Epithelial cell of proximal tubule (primary cell): ENCODE measurements around the gene OR14A16. TPM values are rescaled to one million over a fixed set of nuclear protein-coding genes. Genes with fewer than 3 reads are reported as not detected.

ENCODE experiments used
- DNase-seq: peaks from one replicate; pipeline ENCODE4 v3.0.0-alpha.2; 2011; ENCODE audit warnings: low read depth
- H3K4me3 ChIP-seq: 2 replicates; pipeline ENCODE4 v1.5.1; 2011; ENCODE audit warnings: low read depth, mild to moderate bottlenecking, low read length
- CTCF ChIP-seq: conservative IDR thresholded peaks from 2 replicates; pipeline ENCODE4 v1.5.1; 2012; ENCODE audit warnings: low read depth, mild to moderate bottlenecking, low read length
- total RNA-seq: library from RNA; depleted of rRNA; stranded (reverse); fragments of >200 nt; gene quantifications from 2 replicates; pipeline ENCODE4 v1.2.3, GENCODE V29; 2015

The OR14A16 gene
- not detected in 2 replicates for total RNA-seq

- H3K4me3 ChIP-seq = no peak within 1 kb of the TSS
- DNase-seq = no peak
- no peak for TF ChIP-seq CTCF
Measured at GRCh38 chr1:247824023-247824422, at the start of gene OR14A16. OR14A16 (minus strand) TSS chr1:247824119; CDS start chr1:247815729, 8,390 bp downstream.

GRCh38 chr1:247865416-247865815 lies 41.5 kb upstream of the OR14A16 start:
- no peak overlapping the region for H3K4me3 ChIP-seq
- DNase-seq = no peak
- TF ChIP-seq CTCF = no peak

- H3K4me3 ChIP-seq = no peak overlapping the region
- no peak for TF ChIP-seq CTCF
- DNase-seq = no peak
Measured at GRCh38 chr1:247864644-247865043, 40.7 kb upstream of the OR14A16 start.

- TF ChIP-seq CTCF = no peak
- DNase-seq = no peak
- H3K4me3 ChIP-seq = no peak overlapping the region
Measured at GRCh38 chr1:247862756-247863155, 38.8 kb upstream of the OR14A16 start.

GRCh38 chr1:247857985-247858619 lies 34.2 kb upstream of the OR14A16 start:
- H3K4me3 ChIP-seq = no peak overlapping the region
- DNase-seq = no peak
- TF ChIP-seq CTCF = no peak

GRCh38 chr1:247857069-247857984 lies 33.4 kb upstream of the OR14A16 start, which contains the start of gene TRIM58:
TRIM58 (plus strand) TSS chr1:247857187; CDS start chr1:247857247, 60 bp downstream.
- DNase-seq = no peak
- no peak within 1 kb of the TSS for H3K4me3 ChIP-seq
- TF ChIP-seq CTCF = no peak
